ENCODE data around the gene RASSF5. TPM values are rescaled to one million over a fixed set of nuclear protein-coding genes. Genes with fewer than 3 reads are reported as not detected.
A peak's percentile ranks its signal among the peaks of the same experiment; 100 is the strongest.

Gene RASSF5
- total RNA-seq, 1 donor from 2014 or later = 1.4 TPM

DNA sequence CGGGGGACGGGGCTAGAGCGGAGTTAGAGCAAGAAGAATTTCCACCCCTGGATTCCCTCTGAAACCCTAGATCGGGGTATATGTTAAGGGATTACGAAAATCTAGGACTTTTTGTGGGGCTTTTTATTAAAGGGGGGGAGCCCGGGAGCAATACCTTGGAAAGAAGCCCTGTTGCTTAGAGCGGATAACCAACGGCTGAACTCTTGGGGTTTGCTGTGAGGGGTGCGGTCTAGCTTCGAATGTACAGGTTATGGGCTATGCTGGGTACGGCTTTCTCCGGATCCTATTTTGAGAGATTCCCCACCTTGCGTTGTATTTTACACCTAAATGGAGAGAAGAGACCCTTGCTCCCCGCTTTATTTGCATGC is 128.6 kb downstream of the RASSF5 start:
- Mint-ChIP-seq H3K36me3 (ENCODE audit: low read depth) (peaks cover 3% of the 10 kb centered on the region), H3K9me3 (no peaks in the 10 kb centered on the region), H3K27me3 (ENCODE audit: low read depth) (peaks cover 3% of the 10 kb centered on the region), H3K4me1 (peaks cover 34% of the 10 kb centered on the region), H3K27ac (ENCODE audit: unreplicated experiment) (no peak overlapping the region), H3K4me3 (peak overlapping the region; percentile 91)
- DNase-seq (ENCODE audit: low read depth, low spot score) = no peak
- TF ChIP-seq CTCF (conservative IDR thresholded peaks at IDR 0.05) = no peak

GRCh38 chr1:206636671-206637070 is 129.3 kb downstream of the RASSF5 start:
- TF ChIP-seq CTCF (conservative IDR thresholded peaks at IDR 0.05) = no peak
- no peak for DNase-seq (ENCODE audit: low read depth, low spot score)

GRCh38 chr1:206637605-206638004 is 130.3 kb downstream of the RASSF5 start:
- no peak for DNase-seq (ENCODE audit: low read depth, low spot score)
- Mint-ChIP-seq H3K4me3 (peak overlapping the region; percentile 7), H3K27ac (ENCODE audit: unreplicated experiment) (no peak overlapping the region), H3K4me1 (peaks cover 34% of the 10 kb centered on the region), H3K27me3 (ENCODE audit: low read depth) (peaks cover 2% of the 10 kb centered on the region), H3K9me3 (no peaks in the 10 kb centered on the region), H3K36me3 (ENCODE audit: low read depth) (peaks cover 8% of the 10 kb centered on the region)
- no peak for TF ChIP-seq CTCF (conservative IDR thresholded peaks at IDR 0.05)

More at GRCh38 chr1:206636671-206637070, 129.3 kb downstream of the RASSF5 start:
- H3K4me3 Mint-ChIP-seq = peak overlapping the region; percentile 91
- peaks cover 2% of the 10 kb centered on the region for H3K27me3 Mint-ChIP-seq (ENCODE audit: low read depth)
- H3K36me3 Mint-ChIP-seq (ENCODE audit: low read depth) = peaks cover 4% of the 10 kb centered on the region
- H3K9me3 Mint-ChIP-seq = no peaks in the 10 kb centered on the region
- no peak overlapping the region for H3K27ac Mint-ChIP-seq (ENCODE audit: unreplicated experiment)
- H3K4me1 Mint-ChIP-seq = peaks cover 34% of the 10 kb centered on the region

Small RNAs within 50 kb of the gene (microRNA-seq; reads per million reads assigned to microRNA genes)
- 3.0 reads per million for gene MIR6769B

Other genes starting within 250 kb of the RASSF5 start
- 7.6 and 8.6 TPM in 2 replicates for gene IKBKE, start 37.1 kb upstream of the RASSF5 start, total RNA-seq
- 37.5 and 38.2 TPM in 2 replicates for gene EIF2D, start 104.9 kb downstream of the RASSF5 start, total RNA-seq
- 12.5 and 13.3 TPM in 2 replicates for gene DYRK3, start 128.0 kb downstream of the RASSF5 start, total RNA-seq
- gene MAPKAPK2, start 177.4 kb downstream of the RASSF5 start, total RNA-seq = 77.7 and 78.7 TPM in 2 replicates

All from neural crest cell (in vitro differentiated cells).